NOMO-1 (cell line): ENCODE results near the gene TMEM30B.

Experiments used
- DNase-seq, 2 experiments: peaks; one replicate each; lab custom pipeline; 2025; ENCODE audit not compliant: unreplicated experiment in 2 of 2; lab: John Stamatoyannopoulos, UW

Gene TMEM30B

GRCh38 chr14:61300754-61301153, 19.6 kb upstream of the TMEM30B start:
- no peak for DNase-seq

- DNase-seq: no peak
These were observed 19.1 kb upstream of the TMEM30B start for GRCh38 chr14:61300209-61300608.

- no peak for DNase-seq
These were observed 17.7 kb upstream of the TMEM30B start for GRCh38 chr14:61298824-61299223.

DNA sequence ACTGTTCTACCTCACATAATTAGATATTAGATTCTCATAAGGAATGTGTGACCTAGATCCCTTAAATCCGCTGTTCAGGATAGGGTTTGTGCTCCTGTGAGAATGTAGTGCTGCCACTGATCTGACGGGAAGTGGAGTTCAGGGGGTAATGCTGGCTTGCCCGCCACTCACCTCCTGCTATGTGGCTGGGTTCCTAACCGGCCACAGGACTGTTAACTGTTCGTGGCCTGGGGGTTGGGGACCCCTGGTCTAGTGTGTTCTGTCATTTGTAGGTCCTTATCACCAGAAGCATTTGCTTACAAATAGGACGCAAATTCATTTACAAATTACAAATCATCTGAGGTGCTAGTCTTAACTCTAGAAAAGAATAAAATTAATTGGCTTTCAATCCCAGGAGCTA, 16.4 kb upstream of the TMEM30B start:
- no peak for DNase-seq

- DNase-seq: peak in 1 of 2 experiments; percentile 40
These were observed 15.8 kb upstream of the TMEM30B start for GRCh38 chr14:61296719-61297502.

DNA sequence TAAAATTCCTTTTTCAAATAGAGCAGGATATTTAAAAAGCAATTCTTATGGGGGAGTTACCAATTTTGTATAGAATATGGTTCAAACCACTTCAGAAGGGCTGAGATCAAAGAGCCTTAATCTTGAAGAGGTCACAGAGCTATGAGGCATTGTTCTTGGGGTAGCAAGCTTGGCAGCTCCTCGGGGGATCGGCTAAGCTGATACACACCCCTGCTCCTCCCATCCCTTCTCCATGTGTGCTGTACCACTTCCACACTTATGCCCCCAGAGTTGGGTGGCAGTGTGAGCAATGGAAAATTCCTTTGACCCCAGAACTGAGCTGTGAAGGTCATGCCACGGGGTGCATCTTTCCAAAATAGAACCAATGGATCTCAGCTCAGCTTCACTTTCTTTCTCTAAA, 15.0 kb upstream of the TMEM30B start:
- DNase-seq: no peak

- DNase-seq: no peak
These were observed 9.6 kb upstream of the TMEM30B start for GRCh38 chr14:61290701-61291100.

- no peak for DNase-seq
These were observed 7.6 kb upstream of the TMEM30B start for GRCh38 chr14:61288720-61289119.

- DNase-seq: no peak
These were observed 7.1 kb upstream of the TMEM30B start for GRCh38 chr14:61288228-61288627.

DNA sequence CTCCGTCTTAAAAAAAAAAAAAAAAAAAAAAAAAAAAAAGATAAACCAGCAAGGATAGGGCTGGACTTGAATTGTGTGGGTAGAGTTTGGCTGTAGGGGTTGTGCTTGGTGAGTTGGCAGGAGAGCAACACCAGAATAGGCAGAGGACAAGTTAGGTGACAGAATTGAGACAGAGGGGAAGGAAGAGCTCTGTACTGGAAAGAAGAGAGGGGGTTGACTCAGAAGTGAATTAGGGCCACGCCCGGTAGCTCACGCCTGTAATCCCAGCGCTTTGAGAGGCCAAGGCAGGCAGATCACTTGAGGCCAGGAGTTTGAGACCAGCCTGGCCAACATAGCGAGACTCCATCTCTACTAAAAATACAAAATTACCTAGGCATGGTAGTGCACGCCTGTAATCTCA, 6.1 kb upstream of the TMEM30B start:
- no peak for DNase-seq

DNA sequence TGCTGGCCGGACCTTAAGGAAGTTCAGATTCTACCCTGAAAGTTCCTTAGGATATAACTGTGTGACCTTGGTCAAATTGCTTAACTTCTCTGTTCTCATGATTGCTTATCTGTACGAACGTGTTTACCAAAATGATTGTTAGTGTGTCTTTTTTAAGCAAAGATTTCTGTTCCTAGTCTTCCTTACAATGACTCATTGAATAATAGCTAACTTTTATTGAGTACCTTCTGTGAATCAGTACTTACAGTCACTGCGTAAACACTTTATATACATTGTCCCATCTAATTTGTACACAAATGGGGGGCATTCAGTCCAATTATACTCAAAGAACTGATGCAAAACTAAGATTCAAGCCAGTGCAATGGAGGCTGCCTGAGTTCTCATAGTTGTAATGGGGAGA, 4.2 kb upstream of the TMEM30B start:
- DNase-seq: no peak

DNA sequence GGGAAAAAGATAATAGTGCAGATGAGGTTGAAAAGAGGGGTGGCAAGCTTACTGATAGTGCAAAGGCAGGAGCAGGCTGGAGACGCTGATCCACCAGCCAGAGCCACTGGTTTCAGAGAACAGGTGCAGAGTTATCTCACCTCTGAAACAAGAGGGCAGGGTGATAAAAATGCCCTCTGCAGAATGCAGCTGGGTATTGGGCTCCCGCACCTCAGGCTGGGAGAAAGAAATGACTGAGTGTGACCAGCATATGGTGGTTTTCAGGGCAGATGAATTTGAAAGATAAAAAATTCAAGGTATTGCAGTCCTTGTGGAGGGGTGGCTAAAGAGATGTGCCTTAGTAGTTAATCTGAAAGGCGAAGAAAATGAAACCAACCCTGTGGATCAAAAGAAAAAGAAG, 2.9 kb upstream of the TMEM30B start:
- no peak for DNase-seq

DNA sequence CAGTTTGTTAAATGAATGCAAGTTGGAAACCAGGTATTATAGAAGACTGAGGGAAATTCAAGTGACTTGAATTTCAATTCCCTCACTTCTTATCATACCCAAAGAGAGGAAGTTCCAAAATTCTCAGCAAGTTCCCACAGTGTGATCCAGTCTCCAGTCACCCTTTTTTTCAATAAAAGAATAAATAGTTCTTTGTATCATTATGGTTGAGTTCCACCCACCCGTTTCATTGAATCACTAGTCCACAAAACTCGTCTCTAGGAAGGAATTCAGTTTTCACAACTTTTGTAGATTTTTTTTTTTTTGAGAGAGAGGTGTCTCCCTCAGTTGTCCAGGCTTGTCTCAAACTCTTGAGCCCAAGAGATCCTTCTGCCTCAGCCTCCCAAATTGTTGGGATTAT, 1.6 kb upstream of the TMEM30B start:
- DNase-seq: no peak

DNA sequence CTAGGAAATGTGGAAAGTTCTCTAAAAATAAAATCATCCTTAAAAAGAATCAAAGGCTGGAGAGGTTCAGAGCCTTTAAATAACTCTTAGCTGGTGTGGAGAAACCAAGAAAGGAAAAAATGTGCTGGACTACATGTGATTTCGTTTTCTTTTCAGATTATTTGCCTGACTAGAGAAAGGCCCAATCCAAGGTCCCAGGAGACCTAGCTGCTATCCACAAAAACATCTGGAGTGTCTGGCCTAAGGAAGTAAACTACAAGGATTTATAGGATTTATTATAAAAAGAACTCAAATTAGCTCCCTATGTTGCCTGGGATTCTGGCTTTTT, 774 bp upstream of the TMEM30B start:
- DNase-seq: no peak

GRCh38 chr14:61280526-61281185, 482 bp downstream of the TMEM30B start:
- no peak for DNase-seq

DNA sequence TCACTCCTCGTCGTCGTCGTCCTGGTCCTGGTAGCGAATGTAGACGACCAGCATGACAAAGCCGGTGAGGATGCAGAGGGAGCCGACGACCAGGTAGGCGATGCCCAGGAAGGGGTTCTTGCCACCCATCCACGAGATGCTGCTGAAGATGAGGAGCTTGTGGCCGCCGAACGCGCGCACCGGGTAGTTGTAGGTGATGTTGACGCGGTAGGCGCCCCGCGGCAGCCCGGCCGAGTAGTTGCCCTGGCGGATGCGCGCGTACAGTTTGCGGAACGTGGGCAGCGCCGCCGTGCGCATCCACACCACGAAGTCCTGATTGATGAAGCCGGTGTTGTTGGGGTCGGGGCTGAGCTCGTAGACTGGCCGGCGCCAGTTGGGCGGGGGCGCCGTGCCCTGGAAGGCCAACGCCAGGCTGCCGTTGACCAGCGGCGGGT, 1.0 kb downstream of the TMEM30B start:
- DNase-seq: no peak

DNA sequence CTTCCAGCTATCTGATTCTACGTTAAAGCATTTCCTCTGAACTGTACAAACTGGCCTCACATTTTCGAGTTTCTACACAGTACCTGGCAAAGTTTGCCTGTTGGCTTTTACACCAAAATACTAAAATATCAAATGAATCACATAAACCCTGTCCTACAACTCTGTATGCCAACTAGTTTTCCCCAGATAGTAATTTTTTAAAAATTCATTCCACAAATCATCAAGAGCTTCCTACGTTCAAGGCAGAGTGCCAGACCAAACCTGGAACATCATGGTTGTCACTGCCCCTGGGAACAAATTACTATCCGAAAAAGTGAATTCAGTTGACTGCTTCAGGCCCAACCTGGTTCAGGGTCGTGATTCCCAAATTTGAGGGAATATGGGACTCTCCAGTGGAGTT, 2.1 kb downstream of the TMEM30B start:
- DNase-seq: no peak

GRCh38 chr14:61277784-61278183, 3.4 kb downstream of the TMEM30B start:
- no peak for DNase-seq

GRCh38 chr14:61277232-61277631, 3.9 kb downstream of the TMEM30B start:
- no peak for DNase-seq

DNA sequence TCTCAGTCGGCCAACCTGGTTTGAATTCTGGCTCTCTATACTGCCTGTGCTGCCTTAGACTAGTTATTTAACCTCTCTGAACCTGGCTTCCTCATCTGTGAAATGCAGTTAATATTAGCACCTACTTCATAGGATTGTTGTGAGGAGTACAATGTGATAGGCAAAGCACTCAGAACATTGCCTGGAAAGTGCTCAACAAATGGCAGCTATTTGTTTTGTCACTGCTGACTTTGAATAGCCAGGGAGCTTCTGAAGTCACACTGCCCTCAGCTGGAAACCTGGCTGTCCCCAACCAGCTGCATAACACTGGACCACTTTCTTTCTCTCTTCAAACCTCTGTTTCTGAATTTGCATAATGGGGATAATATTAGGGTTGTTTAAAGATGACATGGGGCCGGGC, 9.6 kb downstream of the TMEM30B start:
- DNase-seq: no peak

GRCh38 chr14:61270714-61271113, 10.4 kb downstream of the TMEM30B start:
- DNase-seq: no peak

DNA sequence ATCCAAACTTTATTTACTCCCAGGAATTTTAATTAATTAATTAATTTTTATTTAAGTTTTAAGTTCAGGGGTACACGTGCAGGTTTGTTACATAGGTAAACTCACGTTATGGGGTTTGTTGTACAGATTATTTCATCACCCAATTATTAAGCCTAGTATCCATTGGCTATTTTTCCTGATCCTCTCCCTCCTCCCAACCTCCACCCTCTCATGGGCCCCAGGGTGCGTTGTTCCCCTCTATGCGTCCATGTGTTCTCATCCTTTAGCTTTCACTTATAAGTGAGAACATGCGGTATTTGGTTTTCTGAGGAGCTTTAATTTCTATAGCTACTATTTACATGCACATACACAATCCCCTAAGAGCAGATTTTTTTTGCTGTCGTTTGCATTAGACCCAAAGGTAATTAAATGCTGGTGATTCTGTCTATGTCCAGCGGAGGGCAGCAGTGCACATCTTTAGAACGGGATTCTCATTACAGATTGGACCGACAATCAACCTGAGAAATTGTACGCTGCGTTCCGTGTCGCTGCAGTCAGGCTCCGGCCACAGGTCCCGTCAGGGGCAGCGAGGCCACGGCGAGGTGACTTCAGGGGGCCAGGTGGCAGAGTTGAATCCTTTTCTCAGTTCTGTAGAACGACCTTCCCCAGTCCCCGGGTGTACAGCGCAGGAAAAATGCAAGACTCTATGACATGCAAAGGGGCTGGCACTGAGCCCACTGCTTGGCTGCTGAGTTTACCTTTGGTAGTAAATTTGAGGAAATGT, 11.6 kb downstream of the TMEM30B start:
- peak; percentile 11 to 77 for DNase-seq
